HG03103 (cell line): ENCODE measurements around the gene MRGPRF.

Experiments used
- ATAC-seq: cut with Tn5 transposase; IDR thresholded peaks from one replicate; pipeline ENCODE4 v1.9.1; 2021; ENCODE audit warnings: low read depth; ENCODE audit not compliant: unreplicated experiment

Gene MRGPRF

GRCh38 chr11:69030301-69030700, 17.3 kb upstream of the MRGPRF start:
- no peak for ATAC-seq

GRCh38 chr11:69027704-69028372, 14.8 kb upstream of the MRGPRF start:
- ATAC-seq, result no peak

DNA sequence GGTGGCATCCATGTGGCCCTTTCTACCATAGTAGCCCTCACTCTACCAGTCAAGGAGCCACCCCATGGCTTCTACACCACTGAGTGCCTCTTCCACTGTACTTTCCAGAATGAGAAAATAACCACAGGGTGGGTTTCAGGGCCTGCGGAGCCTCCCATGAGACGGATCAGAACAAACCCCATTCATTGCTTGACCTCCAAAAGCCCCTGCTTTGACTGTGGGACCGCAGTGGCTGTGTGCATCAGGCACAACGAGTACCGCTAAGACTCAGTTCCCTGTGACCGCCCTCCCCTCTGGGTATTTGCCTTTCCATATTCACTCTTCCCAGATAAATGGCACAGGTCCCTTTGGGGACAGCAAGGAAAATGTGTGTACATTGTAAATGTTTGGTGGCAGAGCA, 11.5 kb upstream of the MRGPRF start:
- ATAC-seq, result no peak

- ATAC-seq, result no peak
Observed at GRCh38 chr11:69022260-69022659, 9.2 kb upstream of the MRGPRF start.

DNA sequence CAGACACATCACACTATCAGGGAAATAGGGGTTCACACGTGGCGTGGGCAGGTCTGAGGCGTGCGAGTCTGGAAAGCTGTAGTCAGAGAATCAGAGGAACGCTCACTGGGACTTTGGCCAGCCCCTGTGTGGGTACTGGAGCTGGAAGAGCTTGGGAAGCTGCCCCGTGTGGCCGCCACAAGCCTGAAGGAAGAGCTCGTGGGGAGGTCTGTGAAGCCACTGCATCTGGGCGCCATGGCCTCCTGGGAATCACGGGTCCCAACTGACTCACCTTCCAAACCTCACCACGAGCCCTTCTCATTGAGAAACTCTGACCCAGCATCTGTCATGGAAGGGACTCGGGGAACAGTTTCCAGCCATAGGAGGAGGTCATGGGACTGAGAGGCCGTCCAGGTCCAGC, 5.9 kb upstream of the MRGPRF start:
- no peak for ATAC-seq

GRCh38 chr11:69017951-69018350, 4.9 kb upstream of the MRGPRF start:
- ATAC-seq, result no peak

- no peak for ATAC-seq
Observed at GRCh38 chr11:69014898-69015549, 2.0 kb upstream of the MRGPRF start.

DNA sequence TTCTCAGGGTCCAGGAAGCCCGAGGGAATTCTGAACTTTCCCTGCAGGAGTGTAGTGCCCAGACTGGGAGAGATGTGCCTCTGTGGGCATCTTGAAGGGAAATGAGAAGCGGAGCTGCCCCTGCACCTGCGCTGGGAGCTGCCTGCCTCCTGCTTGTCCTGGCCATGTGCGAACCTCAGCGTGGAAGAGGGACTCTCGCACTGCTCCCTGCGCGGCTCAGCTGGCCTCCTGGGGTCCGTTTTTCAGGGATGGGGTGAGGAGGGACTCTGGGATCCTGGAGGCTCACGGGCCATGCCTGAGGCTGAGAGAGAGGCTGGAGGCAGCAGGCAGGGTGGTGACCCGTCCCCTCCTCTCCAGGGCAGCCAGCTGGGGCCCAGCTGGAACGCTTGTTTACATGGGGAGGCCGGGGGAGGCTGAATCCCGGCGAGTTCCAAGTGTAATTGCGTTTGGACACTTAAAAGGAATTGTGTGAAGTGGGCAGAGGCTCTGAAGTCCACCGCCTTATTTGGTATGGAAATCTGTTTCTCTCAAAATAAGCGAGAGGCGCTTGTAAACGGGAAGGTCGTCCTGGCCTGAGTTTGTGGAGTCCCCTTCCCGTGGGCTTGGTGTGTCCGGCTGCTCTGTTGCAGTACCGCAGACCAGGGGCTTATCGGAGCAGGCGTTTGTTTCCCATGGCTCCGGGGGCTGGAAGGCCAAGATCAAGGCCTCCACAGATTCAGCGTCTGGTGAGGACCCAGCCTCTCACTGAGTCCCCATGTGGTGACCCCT, 1.2 kb upstream of the MRGPRF start:
- ATAC-seq, result no peak

DNA sequence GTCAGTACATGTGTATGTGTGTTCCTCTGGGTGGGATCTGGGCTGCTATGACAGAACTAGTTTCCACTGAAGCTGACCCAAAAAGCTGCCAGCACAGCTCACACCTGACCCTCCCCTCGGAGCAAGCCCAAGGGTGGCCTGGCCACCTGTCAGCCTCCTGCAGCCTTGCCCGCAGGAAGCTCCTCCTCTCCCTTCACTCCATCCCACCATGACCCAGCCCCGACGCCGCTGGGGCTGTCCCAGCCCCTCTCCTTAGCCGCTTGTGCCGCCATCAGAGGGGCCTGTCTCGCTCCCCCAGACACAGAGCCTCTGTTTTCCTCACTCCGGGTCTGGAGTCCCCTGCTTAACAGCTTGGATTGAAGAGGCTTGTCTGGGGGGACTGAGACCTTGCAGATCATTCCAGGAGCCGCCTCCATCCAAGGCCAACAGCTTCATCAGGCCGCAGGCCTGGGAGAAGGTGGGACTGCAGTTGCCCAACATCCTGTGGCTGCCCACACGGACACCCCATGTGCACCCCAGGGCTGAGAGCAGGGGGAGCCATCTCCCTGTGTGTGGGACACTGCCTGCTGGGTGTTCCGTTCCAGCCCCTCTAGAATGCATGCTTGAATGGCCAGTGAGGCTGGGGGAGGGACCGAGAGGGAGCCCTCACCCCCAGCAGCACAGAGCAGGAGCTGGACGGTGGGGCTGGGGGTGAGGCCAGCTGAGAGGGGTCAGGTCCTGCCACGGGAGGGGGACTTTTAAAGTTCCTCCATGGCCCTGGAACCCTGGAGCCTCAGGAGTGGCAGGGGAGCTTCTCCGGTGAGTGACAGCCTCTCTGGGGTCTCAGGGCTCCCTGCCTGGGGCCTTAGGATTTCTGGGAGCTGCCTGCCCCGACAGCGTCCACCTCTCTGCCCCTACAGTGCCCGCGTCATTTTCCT, 696 bp downstream of the MRGPRF start:
- ATAC-seq, result no peak

GRCh38 chr11:69011624-69012091, 1.4 kb downstream of the MRGPRF start:
- ATAC-seq, result no peak

DNA sequence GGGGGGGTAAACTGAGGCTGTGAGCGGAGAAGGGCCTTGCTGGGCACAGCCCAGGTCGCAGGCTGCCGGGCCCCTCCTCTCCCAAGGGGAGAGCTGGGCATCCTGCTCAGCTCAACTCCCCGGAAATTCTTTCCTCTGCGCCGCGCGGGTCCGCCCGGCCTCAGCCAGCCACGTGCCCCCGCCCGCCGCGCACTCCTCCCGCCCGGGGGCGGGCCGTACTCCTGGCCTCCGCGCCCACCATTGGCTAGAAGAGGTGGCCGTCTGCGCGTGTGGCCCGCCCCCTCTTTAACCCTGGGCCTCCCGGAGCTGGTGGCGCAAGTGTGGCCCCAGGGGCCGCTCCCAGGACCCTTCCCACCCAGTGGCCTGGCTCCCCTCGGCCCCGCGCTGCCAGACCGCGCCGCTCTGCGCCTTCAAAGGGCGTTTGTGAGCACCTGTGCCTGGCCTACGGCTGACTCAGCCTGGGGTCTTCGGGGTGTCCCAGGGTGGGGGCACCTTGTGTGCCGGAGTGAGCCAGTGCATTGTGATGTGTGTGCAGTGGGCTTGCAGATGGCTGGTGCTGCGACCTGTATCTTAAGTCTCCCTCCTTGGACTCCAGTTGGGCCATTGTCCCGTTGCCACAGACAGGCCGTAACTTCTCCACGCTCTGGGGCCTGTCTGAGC, 2.0 kb downstream of the MRGPRF start:
- no peak for ATAC-seq

- no peak for ATAC-seq
Observed at GRCh38 chr11:69010361-69010891, 2.6 kb downstream of the MRGPRF start.

GRCh38 chr11:69009441-69010211, 3.4 kb downstream of the MRGPRF start:
- ATAC-seq, result no peak

- no peak for ATAC-seq
Observed at GRCh38 chr11:69008737-69009440, 4.2 kb downstream of the MRGPRF start.

DNA sequence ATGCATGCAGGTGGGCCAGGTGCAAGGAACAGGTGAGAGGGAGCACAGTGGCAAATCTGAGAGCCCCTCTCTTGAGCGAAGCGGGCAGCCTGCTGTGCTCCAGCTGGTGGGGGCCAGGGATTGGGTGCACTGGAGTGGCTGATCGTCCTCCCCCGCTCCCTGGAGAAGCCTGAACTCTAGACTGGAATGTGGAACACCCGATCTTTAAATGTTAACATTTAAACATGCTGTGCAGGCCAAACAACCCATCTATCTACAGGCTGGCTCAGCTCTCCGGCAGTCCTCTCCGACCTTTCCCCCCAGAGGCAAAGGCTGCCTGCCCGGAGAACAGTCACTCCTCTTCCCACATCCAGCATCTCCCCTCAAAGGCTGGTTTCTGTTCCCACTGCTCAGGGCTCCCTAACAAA, 5.1 kb downstream of the MRGPRF start:
- ATAC-seq, result no peak

- no peak for ATAC-seq
Observed at GRCh38 chr11:69006816-69007215, 6.2 kb downstream of the MRGPRF start.

DNA sequence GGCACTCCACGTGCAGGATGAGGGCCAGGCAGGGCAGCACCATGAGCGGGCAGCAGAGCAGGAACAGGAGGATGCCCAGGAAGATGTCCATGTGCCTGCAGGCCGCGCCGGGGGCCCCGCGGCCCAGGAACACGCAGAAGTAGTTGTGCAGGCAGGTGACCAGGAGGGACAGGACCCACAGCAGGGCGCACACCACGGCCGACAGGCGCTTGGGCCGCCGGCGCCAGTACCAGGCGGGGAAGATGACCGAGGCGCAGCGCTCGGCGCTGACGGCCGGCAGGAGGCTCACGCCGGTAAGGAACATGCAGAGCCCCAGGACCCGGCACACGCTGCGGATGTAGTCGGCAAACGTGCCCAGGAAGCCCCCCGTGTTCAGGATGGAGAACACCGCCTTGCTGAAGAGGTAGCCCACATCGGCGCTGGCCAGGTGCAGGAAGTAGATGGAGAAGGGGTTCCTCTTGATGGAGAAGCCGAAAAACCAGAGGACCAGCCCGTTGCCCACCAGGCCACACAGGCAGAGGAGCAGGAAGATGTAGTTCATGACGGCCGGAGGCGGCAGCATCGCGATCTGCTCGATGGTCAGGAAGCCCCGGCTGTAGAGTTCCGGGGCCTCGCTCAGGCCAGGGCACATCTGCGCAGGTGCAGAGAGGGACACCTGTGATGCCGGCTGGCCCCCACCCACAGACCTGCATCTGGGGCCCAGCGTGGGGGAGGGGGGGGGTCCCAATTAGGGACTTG, 7.2 kb downstream of the MRGPRF start:
- ATAC-seq, result no peak

DNA sequence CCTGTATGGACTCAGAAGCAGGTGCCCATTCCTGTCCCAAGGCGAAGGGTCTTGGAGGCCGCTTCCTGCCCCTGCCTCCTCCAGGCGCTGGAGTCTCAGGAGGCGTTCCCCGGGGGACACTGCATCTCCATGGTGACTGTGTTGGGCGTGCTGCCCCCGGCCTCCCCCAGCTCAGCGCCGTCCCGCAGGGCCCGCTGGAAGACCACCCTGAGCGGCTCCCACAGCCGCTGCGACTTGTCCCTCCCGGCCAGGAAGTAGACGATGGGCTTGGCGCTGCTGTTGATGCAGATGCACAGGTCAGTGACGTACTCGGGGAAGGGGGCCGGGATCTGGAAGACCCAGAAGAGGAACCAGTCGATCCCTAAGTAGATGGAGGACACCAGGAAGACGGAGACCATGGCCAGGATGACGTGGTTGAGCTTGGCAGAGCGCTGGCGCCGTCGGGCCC, 7.8 kb downstream of the MRGPRF start:
- ATAC-seq, result no peak
